Pancreas (tissue), 10 donors: ENCODE results near the gene PRR16. TPM values are rescaled to one million over a fixed set of nuclear protein-coding genes. Genes with fewer than 3 reads are reported as not detected.
"Not testable (repeated sequence)": the region's sequence is repeated elsewhere in the genome, so short reads cannot be mapped to it uniquely, and the experiment has no call there.

Experiments
- ATAC-seq, 4 donors: fragments of 200-7000 bp; cut with Tn5 transposase; one replicate each; pipeline versions ENCODE4 v1.8.0 to v1.9.1; 2020; ENCODE audit warnings: mild to moderate bottlenecking in 4 of 4, moderate library complexity in 4 of 4
- DNase-seq, 6 donors: peaks; one replicate each; pipeline ENCODE4 v3.0.0-alpha.2; 2020
- FAIRE-seq: peaks from 2 replicates; lab custom pipeline; 2012; peaks lifted over from hg19 to GRCh38; lab: Jason Lieb, UNC
- H3K27ac ChIP-seq, 4 donors: fragments of 200-600 bp; sonication (generic); 1 replicate in 3 of 4; 2 replicates in 1 of 4; pipeline versions ENCODE4 v1.5.0 to v1.8.0; 2020
- H3K27me3 ChIP-seq, 4 donors: fragments of 200-600 bp; one replicate each; pipeline ENCODE4 v1.8.0; 2021
- H3K36me3 ChIP-seq, 3 donors: fragments of 200-600 bp; sonication (generic) in 1 of 3; one replicate each; pipeline versions ENCODE4 v1.5.0 to v1.8.0; 2020 to 2021
- H3K4me1 ChIP-seq, 3 donors: fragments of 200-600 bp; one replicate each; pipeline ENCODE4 v1.8.0; 2021
- H3K4me3 ChIP-seq, 4 donors: fragments of 200-600 bp; sonication (generic) in 2 of 4; one replicate each; pipeline versions ENCODE4 v1.5.0 to v1.8.0; 2020 to 2021
- H3K9me3 ChIP-seq, 4 donors: fragments of 200-600 bp; one replicate each; pipeline ENCODE4 v1.8.0; 2021
- WGBS, 2 donors: extraction: QIAGEN DNeasy Blood & Tissue Kit; methylation state at CpG; one replicate each; pipeline ENCODE4 v1.1.7; 2013; 5-methylcytosine and 5-hydroxymethylcytosine counted together
- intact Hi-C, 3 donors: fragments of 100-400 bp; cut with DNase I; formaldehyde crosslinking; loops; one replicate each; pipeline versions ENCODE4 v1.11.1 to v1.14.2; 2022
- polyA plus RNA-seq, 2 donors: library from polyadenylated mRNA; stranded (reverse); fragments of 200-250 nt; gene quantifications; one replicate each; pipeline ENCODE4 v1.2.3, GENCODE V29; 2013
- total RNA-seq, 6 donors: library from RNA; stranded (reverse); fragmentation: NEBNext Ultra II Directional in 4 of 6; extraction: Animal tissue kit (Norgen Biotek cat#: 25700) in 4 of 6; gene quantifications; one replicate each; pipeline versions ENCODE4 v1.2.1 to v1.2.4, GENCODE V29; 2021 to 2023
- TF ChIP-seq, protein P1 (sequence below), 4 donors: fragments of 200-600 bp; sonication (generic) in 3 of 4; IDR thresholded peaks; one replicate each; pipeline versions ENCODE4 v1.5.0 to v1.8.0; 2021; ENCODE audit warnings: antibody characterized with exemption in 4 of 4
- donor health status: healthy with polysubstance abuse.
- donor health status: DM: no; HTN: no; CAD: no; lungs with moderate emphysema.
- donor health status: DM: no; HTN: no; CAD: no.
- donor health status: control.
- donor health status: control.
- donor health status: Bipolar disorder and iron deficiency.
- donor health status: DM: yes; HTN: yes; CAD: no.
- donor health status: DM: no; HTN: no; CAD: no.
- donor health status: DM: no; HTN: no; CAD: no.
- donor health status: DM: yes; HTN: yes; CAD: no.

The PRR16 gene
- total and polyA plus RNA-seq, 8 donors: 0.19 to 2.5 (median 0.56) TPM

DNA sequence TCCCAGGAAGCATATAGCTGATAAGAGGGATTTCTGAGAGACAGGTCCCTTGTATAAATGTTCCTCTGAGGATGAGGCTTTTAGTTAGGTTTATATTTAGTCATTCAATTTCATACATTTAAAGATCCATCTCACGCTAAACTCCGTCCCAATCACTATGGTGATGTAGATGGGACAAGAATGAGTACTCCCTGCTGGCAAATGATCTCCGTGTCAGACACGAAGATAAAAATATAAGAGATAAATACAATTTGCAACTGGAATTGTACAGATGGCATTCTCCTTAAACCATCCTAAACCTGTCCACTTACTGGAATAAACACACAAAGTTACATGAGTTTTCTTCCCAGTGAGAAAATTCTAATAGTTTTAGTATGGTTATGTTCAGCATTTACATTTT is 233.0 kb downstream of the PRR16 start:
- H3K4me1 ChIP-seq: no peaks in the 10 kb centered on the region
- intact Hi-C loops: no loop called here
- TF ChIP-seq, protein P1, sequence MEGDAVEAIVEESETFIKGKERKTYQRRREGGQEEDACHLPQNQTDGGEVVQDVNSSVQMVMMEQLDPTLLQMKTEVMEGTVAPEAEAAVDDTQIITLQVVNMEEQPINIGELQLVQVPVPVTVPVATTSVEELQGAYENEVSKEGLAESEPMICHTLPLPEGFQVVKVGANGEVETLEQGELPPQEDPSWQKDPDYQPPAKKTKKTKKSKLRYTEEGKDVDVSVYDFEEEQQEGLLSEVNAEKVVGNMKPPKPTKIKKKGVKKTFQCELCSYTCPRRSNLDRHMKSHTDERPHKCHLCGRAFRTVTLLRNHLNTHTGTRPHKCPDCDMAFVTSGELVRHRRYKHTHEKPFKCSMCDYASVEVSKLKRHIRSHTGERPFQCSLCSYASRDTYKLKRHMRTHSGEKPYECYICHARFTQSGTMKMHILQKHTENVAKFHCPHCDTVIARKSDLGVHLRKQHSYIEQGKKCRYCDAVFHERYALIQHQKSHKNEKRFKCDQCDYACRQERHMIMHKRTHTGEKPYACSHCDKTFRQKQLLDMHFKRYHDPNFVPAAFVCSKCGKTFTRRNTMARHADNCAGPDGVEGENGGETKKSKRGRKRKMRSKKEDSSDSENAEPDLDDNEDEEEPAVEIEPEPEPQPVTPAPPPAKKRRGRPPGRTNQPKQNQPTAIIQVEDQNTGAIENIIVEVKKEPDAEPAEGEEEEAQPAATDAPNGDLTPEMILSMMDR (IDR thresholded peaks at IDR 0.05): no peak
- ATAC-seq (no peak), FAIRE-seq (no peak), DNase-seq (no peak)
- 56 to 61% methylated on average over 4 of the region's 4 CpGs for WGBS, 2 donors
- no peaks in the 10 kb centered on the region for H3K27me3 ChIP-seq
- H3K36me3 ChIP-seq: no peaks in the 10 kb centered on the region
- H3K9me3 ChIP-seq: no peaks in the 10 kb centered on the region
- H3K27ac ChIP-seq: no peak overlapping the region
- no peak overlapping the region for H3K4me3 ChIP-seq

GRCh38 chr5:120697670-120698327 is 233.7 kb downstream of the PRR16 start:
- H3K4me1 ChIP-seq, H3K36me3 ChIP-seq, ATAC-seq, H3K9me3 ChIP-seq, DNase-seq, H3K27me3 ChIP-seq, H3K4me3 ChIP-seq, FAIRE-seq, intact Hi-C loops, H3K27ac ChIP-seq: not testable (repeated sequence)
- 64 to 69% methylated on average over 10 of the region's 13 CpGs for WGBS, 2 donors

GRCh38 chr5:120700653-120701052 is 236.6 kb downstream of the PRR16 start:
- intact Hi-C loops, DNase-seq, FAIRE-seq: not testable (repeated sequence)

GRCh38 chr5:120702817-120703538 is 238.9 kb downstream of the PRR16 start:
- intact Hi-C loops, H3K4me3 ChIP-seq, ATAC-seq, H3K36me3 ChIP-seq, H3K27me3 ChIP-seq, H3K9me3 ChIP-seq, FAIRE-seq, H3K27ac ChIP-seq, DNase-seq, H3K4me1 ChIP-seq: not testable (repeated sequence)
- whole genome bisulfite sequencing, 2 donors: 30 to 40% methylated on average over 14 to 16 of the region's 16 CpGs

More at GRCh38 chr5:120700653-120701052, 236.6 kb downstream of the PRR16 start:
- H3K4me3 ChIP-seq, H3K27me3 ChIP-seq, H3K36me3 ChIP-seq, H3K4me1 ChIP-seq, H3K9me3 ChIP-seq, H3K27ac ChIP-seq, ATAC-seq: not testable (repeated sequence)
- WGBS, 2 donors: 70 to 75% methylated on average over 12 of the region's 12 CpGs

DNA sequence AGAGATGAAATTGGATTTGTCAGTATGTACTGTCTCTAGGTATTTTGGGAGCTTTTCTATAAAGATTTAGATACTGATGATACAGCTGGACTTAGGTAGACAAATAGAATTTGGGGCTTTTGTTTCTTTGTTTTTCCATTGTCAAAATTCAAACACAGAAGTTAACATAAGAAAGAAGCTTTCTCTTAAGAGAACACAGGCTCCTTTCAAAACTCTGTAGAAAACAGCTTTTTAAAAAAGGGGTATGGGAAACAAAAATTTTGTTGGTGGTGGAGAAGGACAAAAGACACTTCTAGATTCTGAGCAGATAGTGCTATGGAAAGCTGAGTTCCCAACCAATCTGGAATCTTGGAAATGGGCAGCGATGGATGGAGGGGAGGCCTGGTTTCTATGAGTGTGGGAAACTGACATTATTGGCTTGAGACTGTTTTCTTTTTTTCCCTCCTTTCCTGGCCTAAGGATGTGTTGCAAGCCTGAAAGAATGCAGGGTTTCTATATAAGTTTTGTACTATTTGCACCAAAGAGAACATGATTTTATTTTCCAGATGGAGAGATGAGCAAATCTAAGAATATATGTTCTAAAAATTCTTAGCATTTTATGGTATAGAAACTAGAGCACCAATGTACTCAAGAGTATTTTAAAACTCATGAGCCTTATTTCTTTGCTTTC is 240.0 kb downstream of the PRR16 start:
- Histone ChIP-seq H3K36me3 (no peaks in the 10 kb centered on the region), H3K27ac (no peak overlapping the region), H3K4me3 (no peak overlapping the region), H3K9me3 (no peaks in the 10 kb centered on the region), H3K27me3 (no peaks in the 10 kb centered on the region), H3K4me1 (no peaks in the 10 kb centered on the region)
- ATAC-seq (no peak), FAIRE-seq (no peak), DNase-seq (no peak)
- WGBS, 2 donors: 51 to 60% methylated on average over 1 of the region's 1 CpG
- TF ChIP-seq, protein P1 (IDR thresholded peaks at IDR 0.05): no peak
- intact Hi-C loops: no loop called here

- Histone ChIP-seq H3K27ac (no peak overlapping the region), H3K4me3 (no peak overlapping the region), H3K9me3 (no peaks in the 10 kb centered on the region), H3K4me1 (no peaks in the 10 kb centered on the region), H3K36me3 (no peaks in the 10 kb centered on the region), H3K27me3 (no peaks in the 10 kb centered on the region)
- no peak for DNase-seq
- intact Hi-C loops: no loop called here
- TF ChIP-seq, protein P1 (IDR thresholded peaks at IDR 0.05): no peak
- no peak for FAIRE-seq
- ATAC-seq: no peak
These were observed 242.8 kb downstream of the PRR16 start for GRCh38 chr5:120706877-120707276.
